PC-3 (cell line): ENCODE measurements around the gene PTBP1.

ENCODE experiments used
- CTCF ChIP-seq: fragments of 300-600 bp; sonication (generic); conservative IDR thresholded peaks from 2 replicates; pipeline ENCODE4 v1.5.1; 2017; ENCODE audit warnings: antibody characterized with exemption, low read depth, mild to moderate bottlenecking, low read length
- EZH2 ChIP-seq: fragments of 300-600 bp; sonication (generic); IDR thresholded peaks from one replicate; pipeline ENCODE4 v1.6.1; 2017; ENCODE audit warnings: antibody characterized with exemption, mild to moderate bottlenecking, low read length; ENCODE audit not compliant: unreplicated experiment

- TF ChIP-seq CTCF (no peak), EZH2 (no peak)
These were observed 14.2 kb upstream of the PTBP1 start for GRCh38 chr19:782878-783668.
